T-helper 22 cell (primary cell): ENCODE measurements around the gene POLR1E.
"Not testable (repeated sequence)": the region's sequence is repeated elsewhere in the genome, so short reads cannot be mapped to it uniquely, and the experiment has no call there.

Source experiments
- DNase-seq: peaks from one replicate; pipeline ENCODE4 v3.0.0-alpha.2; 2020; ENCODE audit warnings: low read depth

POLR1E gene

GRCh38 chr9:37504605-37505004 is 18.9 kb downstream of the POLR1E start:
- no peak for DNase-seq

GRCh38 chr9:37507566-37508134 is 21.9 kb downstream of the POLR1E start:
- DNase-seq: no peak

GRCh38 chr9:37508135-37508833 is 22.5 kb downstream of the POLR1E start:
- no peak for DNase-seq

GRCh38 chr9:37508834-37509206 is 23.1 kb downstream of the POLR1E start:
- no peak for DNase-seq

- DNase-seq: no peak
These were observed 23.8 kb downstream of the POLR1E start for GRCh38 chr9:37509536-37509935.

GRCh38 chr9:37510053-37510452 is 24.3 kb downstream of the POLR1E start:
- not testable (repeated sequence) for DNase-seq

GRCh38 chr9:37511016-37512010 is 25.6 kb downstream of the POLR1E start:
- DNase-seq: no peak

GRCh38 chr9:37512437-37512836 is 26.7 kb downstream of the POLR1E start:
- no peak for DNase-seq

GRCh38 chr9:37514415-37514814 is 28.7 kb downstream of the POLR1E start:
- not testable (repeated sequence) for DNase-seq

GRCh38 chr9:37514999-37515398 is 29.3 kb downstream of the POLR1E start:
- DNase-seq: no peak

GRCh38 chr9:37515620-37516258 is 30.0 kb downstream of the POLR1E start:
- no peak for DNase-seq

- DNase-seq: no peak
These were observed 32.2 kb downstream of the POLR1E start for GRCh38 chr9:37517923-37518322.

GRCh38 chr9:37520641-37521040 is 34.9 kb downstream of the POLR1E start:
- DNase-seq: no peak

- no peak for DNase-seq
These were observed 35.4 kb downstream of the POLR1E start for GRCh38 chr9:37521111-37521510.

GRCh38 chr9:37522971-37523370 is 37.2 kb downstream of the POLR1E start:
- no peak for DNase-seq

GRCh38 chr9:37523916-37524315 is 38.2 kb downstream of the POLR1E start:
- no peak for DNase-seq

GRCh38 chr9:37528652-37529471 is 43.1 kb downstream of the POLR1E start:
- peak; percentile 61 for DNase-seq

GRCh38 chr9:37531699-37532098 is 46.0 kb downstream of the POLR1E start:
- peak; percentile 33 for DNase-seq

- DNase-seq: no peak
These were observed 48.7 kb downstream of the POLR1E start for GRCh38 chr9:37534412-37534811.

GRCh38 chr9:37534901-37535300 is 49.2 kb downstream of the POLR1E start:
- DNase-seq: no peak

- no peak for DNase-seq
These were observed 52.4 kb downstream of the POLR1E start for GRCh38 chr9:37538099-37538498.
